Duodenal mucosa (tissue), 2 donors: Measurements from ENCODE around the gene SYNRG.
"Not testable (repeated sequence)": the region's sequence is repeated elsewhere in the genome, so short reads cannot be mapped to it uniquely, and the experiment has no call there.

Source experiments
- H3K27ac ChIP-seq: one replicate; pipeline ENCODE4 v1.7.0; 2013; ENCODE audit warnings: low read depth, low read length
- H3K27me3 ChIP-seq, 2 donors: one replicate each; pipeline ENCODE4 v1.7.0; 2013; ENCODE audit warnings: low read length in 2 of 2, control low read depth in 1 of 2; ENCODE audit not compliant: insufficient read depth in 2 of 2, control insufficient read depth in 1 of 2
- H3K36me3 ChIP-seq, 2 donors: one replicate each; pipeline ENCODE4 v1.7.0; 2013; ENCODE audit warnings: low read length in 2 of 2, control low read depth in 1 of 2; ENCODE audit not compliant: insufficient read depth in 2 of 2, control insufficient read depth in 1 of 2
- H3K4me1 ChIP-seq, 2 donors: one replicate each; pipeline ENCODE4 v1.7.0; 2013; ENCODE audit warnings: low read length in 2 of 2, control low read depth in 1 of 2; ENCODE audit not compliant: insufficient read depth in 2 of 2, control insufficient read depth in 1 of 2
- H3K4me3 ChIP-seq, 2 donors: one replicate each; pipeline ENCODE4 v1.7.0; 2013; ENCODE audit warnings: low read length in 2 of 2, low read depth in 1 of 2
- H3K9ac ChIP-seq, 2 donors: one replicate each; pipeline ENCODE4 v1.7.0; 2013; ENCODE audit warnings: low read length in 2 of 2, low read depth in 1 of 2
- H3K9me3 ChIP-seq, 2 donors: one replicate each; pipeline ENCODE4 v1.7.0; 2013; ENCODE audit warnings: low read length in 2 of 2, control low read depth in 1 of 2; ENCODE audit not compliant: control insufficient read depth in 1 of 2

Gene SYNRG

GRCh38 chr17:37642681-37643080 is 33.5 kb upstream of the SYNRG start:
- Histone ChIP-seq H3K27ac (peak overlapping the region; percentile 67), H3K36me3 (peaks cover 12 to 13% of the 10 kb centered on the region in 2 donors), H3K4me3 (peak overlapping the region; percentile 90 to 96), H3K4me1 (peaks cover 19 to 23% of the 10 kb centered on the region in 2 donors), H3K9ac (peak overlapping the region; percentile 91 to 92), H3K9me3 (no peaks in the 10 kb centered on the region), H3K27me3 (peaks cover 0 to 3% of the 10 kb centered on the region in 2 donors)

GRCh38 chr17:37640015-37640414 is 30.8 kb upstream of the SYNRG start:
- Histone ChIP-seq H3K4me3 (no peak overlapping the region), H3K27ac (no peak overlapping the region), H3K9ac (no peak overlapping the region), H3K9me3 (no peaks in the 10 kb centered on the region), H3K36me3 (peaks cover 13 to 28% of the 10 kb centered on the region in 2 donors), H3K4me1 (peaks cover 19 to 23% of the 10 kb centered on the region in 2 donors), H3K27me3 (peaks cover 0 to 3% of the 10 kb centered on the region in 2 donors)

GRCh38 chr17:37637956-37638355 is 28.7 kb upstream of the SYNRG start:
- Histone ChIP-seq H3K9ac (no peak overlapping the region), H3K9me3 (no peaks in the 10 kb centered on the region), H3K27me3 (no peaks in the 10 kb centered on the region), H3K27ac (no peak overlapping the region), H3K36me3 (peaks cover 13 to 35% of the 10 kb centered on the region in 2 donors), H3K4me1 (peaks cover 9 to 13% of the 10 kb centered on the region in 2 donors), H3K4me3 (no peak overlapping the region)

GRCh38 chr17:37616430-37616829 is 7.2 kb upstream of the SYNRG start:
- H3K9ac ChIP-seq, H3K4me1 ChIP-seq, H3K9me3 ChIP-seq, H3K27me3 ChIP-seq, H3K27ac ChIP-seq, H3K4me3 ChIP-seq: not testable (repeated sequence)
- peaks cover 22 to 76% of the 10 kb centered on the region in 2 donors for H3K36me3 ChIP-seq

GRCh38 chr17:37614823-37615222 is 5.6 kb upstream of the SYNRG start:
- no peaks in the 10 kb centered on the region for H3K9me3 ChIP-seq
- no peaks in the 10 kb centered on the region for H3K27me3 ChIP-seq
- no peak overlapping the region for H3K27ac ChIP-seq
- H3K9ac ChIP-seq: no peak overlapping the region
- H3K4me1 ChIP-seq: peaks cover under 1 to 1% of the 10 kb centered on the region in 2 donors
- H3K36me3 ChIP-seq: peaks cover 16 to 60% of the 10 kb centered on the region in 2 donors
- no peak overlapping the region for H3K4me3 ChIP-seq

- Histone ChIP-seq H3K4me1 (peaks cover 3% of the 10 kb centered on the region in 2 donors), H3K27ac (no peak overlapping the region), H3K36me3 (peaks cover 13 to 56% of the 10 kb centered on the region in 2 donors), H3K4me3 (no peak overlapping the region), H3K27me3 (no peaks in the 10 kb centered on the region), H3K9me3 (no peaks in the 10 kb centered on the region), H3K9ac (no peak overlapping the region)
Observed at GRCh38 chr17:37614391-37614790, 5.2 kb upstream of the SYNRG start.

- H3K4me1 ChIP-seq: peaks cover 3 to 6% of the 10 kb centered on the region in 2 donors
- H3K27ac ChIP-seq: no peak overlapping the region
- no peak overlapping the region for H3K4me3 ChIP-seq
- H3K36me3 ChIP-seq: peaks cover 5 to 32% of the 10 kb centered on the region in 2 donors
- H3K9me3 ChIP-seq: no peaks in the 10 kb centered on the region
- no peak overlapping the region for H3K9ac ChIP-seq
- H3K27me3 ChIP-seq: no peaks in the 10 kb centered on the region
Observed at GRCh38 chr17:37610971-37611370, 1.8 kb upstream of the SYNRG start.

- not testable (repeated sequence) for H3K27me3 ChIP-seq, H3K9me3 ChIP-seq, H3K27ac ChIP-seq, H3K4me1 ChIP-seq
- peak overlapping the region; percentile 59 to 63 for H3K9ac ChIP-seq
- H3K4me3 ChIP-seq: peak overlapping the region; percentile 76 to 88
- peaks cover 5 to 26% of the 10 kb centered on the region in 2 donors for H3K36me3 ChIP-seq
Observed at GRCh38 chr17:37610041-37610420, 813 bp upstream of the SYNRG start.

- H3K4me3 ChIP-seq: peak overlapping the region; percentile 76 to 88
- peak overlapping the region; percentile 79 to 84 for H3K9ac ChIP-seq
- H3K36me3 ChIP-seq: peaks cover 4 to 11% of the 10 kb centered on the region in 2 donors
- H3K9me3 ChIP-seq: no peaks in the 10 kb centered on the region
- H3K27ac ChIP-seq: peak overlapping the region; percentile 72
- peaks cover 3 to 6% of the 10 kb centered on the region in 2 donors for H3K4me1 ChIP-seq
- H3K27me3 ChIP-seq: no peaks in the 10 kb centered on the region
Observed at GRCh38 chr17:37608351-37609169, 658 bp downstream of the SYNRG start.

- Histone ChIP-seq H3K4me3 (peak overlapping the region; percentile 76 to 88), H3K36me3 (peaks cover 0 to 6% of the 10 kb centered on the region in 2 donors), H3K9me3 (no peaks in the 10 kb centered on the region), H3K4me1 (peaks cover 3 to 6% of the 10 kb centered on the region in 2 donors), H3K9ac (peak overlapping the region in 1 of 2 donors; percentile 79), H3K27ac (no peak overlapping the region), H3K27me3 (no peaks in the 10 kb centered on the region)
Observed at GRCh38 chr17:37607637-37608331, 1.4 kb downstream of the SYNRG start.
